GM13976 (cell line): Measurements from ENCODE around the gene GDF10.

Source experiments
- DNase-seq: peaks from one replicate; pipeline ENCODE4 v3.0.0; 2012; ENCODE audit warnings: low spot score
- CTCF ChIP-seq: IDR thresholded peaks from 2 replicates; pipeline ENCODE4 v1.5.1; 2012; ENCODE audit warnings: borderline replicate concordance, mild to moderate bottlenecking; ENCODE audit not compliant: insufficient read depth; ENCODE audit errors: extremely low read depth, missing control alignments, control extremely low read depth
- in situ Hi-C: fragments of 300-500 bp; cut with MboI; formaldehyde crosslinking; loops from one replicate; pipeline ENCODE4 v1.12.0; 2022; ENCODE audit warnings: low sequenced_read_pairs, mixed read lengths, inconsistent platforms; ENCODE audit not compliant: unreplicated experiment

Gene GDF10

GRCh38 chr10:47285381-47286115, 14.4 kb upstream of the GDF10 start:
- in situ Hi-C loops = no loop called here
- no peak for DNase-seq
- no peak for TF ChIP-seq CTCF

- no peak for TF ChIP-seq CTCF
- no peak for DNase-seq
- in situ Hi-C loops = no loop called here
These were observed 13.9 kb upstream of the GDF10 start for GRCh38 chr10:47286116-47286505.

GRCh38 chr10:47286591-47287315, 13.2 kb upstream of the GDF10 start:
- no peak for TF ChIP-seq CTCF
- in situ Hi-C loops = no loop called here
- no peak for DNase-seq

GRCh38 chr10:47287365-47287802, 12.6 kb upstream of the GDF10 start:
- TF ChIP-seq CTCF = no peak
- DNase-seq = no peak
- in situ Hi-C loops = no loop called here

GRCh38 chr10:47287805-47288204, 12.2 kb upstream of the GDF10 start:
- no peak for TF ChIP-seq CTCF
- DNase-seq = no peak
- in situ Hi-C loops = no loop called here

- TF ChIP-seq CTCF = no peak
- no peak for DNase-seq
- in situ Hi-C loops = no loop called here
These were observed 11.8 kb upstream of the GDF10 start for GRCh38 chr10:47288236-47288635.
